A549 treated with GW870086 at 1 μM for 4 hours (cell line): ENCODE measurements around the gene UTS2R. TPM values are rescaled to one million over a fixed set of nuclear protein-coding genes. Genes with fewer than 3 reads are reported as not detected.

Experiments used
- total RNA-seq: library from RNA; stranded (reverse); fragments of 200-300 nt; extraction: Qiagen RNA extraction; gene quantifications from 5 replicates; pipeline ENCODE4 v1.2.3, GENCODE V29; 2022; ENCODE audit warnings: low read depth

UTS2R gene
- not detected in 5 replicates for total RNA-seq

DNA sequence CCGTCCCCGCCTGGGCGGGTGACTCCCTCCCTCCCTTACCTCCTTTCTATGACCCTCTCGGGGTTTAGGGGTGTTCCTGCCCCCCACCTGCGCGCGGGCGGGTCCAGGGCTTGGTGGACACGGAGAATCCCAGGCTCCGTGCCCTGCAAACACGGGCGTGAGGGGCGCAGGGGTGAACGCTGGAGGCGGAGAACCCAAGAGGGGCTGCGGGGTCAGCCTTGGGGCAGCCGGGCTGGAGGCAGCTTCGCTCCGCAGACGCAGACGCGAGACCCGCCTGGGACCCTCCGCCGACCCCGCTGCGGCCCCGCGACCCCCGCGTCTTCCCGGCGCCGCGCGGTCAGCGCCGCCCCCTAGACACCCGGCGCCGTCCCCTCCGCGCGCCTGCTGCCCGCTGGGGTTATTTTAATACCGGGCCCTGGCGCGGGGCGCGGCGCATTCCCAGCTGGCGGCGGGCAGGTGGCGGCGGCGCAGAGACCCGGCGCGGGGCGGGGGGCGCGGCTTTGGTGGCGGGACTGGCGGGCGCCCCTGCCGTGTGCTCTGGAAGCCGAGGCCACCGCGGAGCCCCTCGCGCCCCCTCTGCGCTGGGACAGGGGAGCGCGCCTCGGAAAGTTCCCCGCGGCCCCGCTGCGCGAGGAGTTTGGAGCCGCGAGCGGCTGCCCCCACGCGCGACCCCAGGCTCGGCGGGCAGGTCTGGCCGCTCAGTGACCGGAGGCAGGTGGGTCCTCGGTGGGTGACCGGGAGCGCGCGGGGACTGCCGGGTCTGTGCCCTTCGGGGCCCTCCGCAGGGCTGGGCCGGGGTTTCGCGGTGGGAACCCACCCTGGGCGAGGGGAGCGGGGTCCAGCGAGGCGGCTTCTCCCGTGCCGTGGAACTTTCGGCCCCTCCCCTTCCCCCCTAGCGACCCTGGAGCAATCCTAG lies at the start of gene UTS2R:
UTS2R (plus strand) TSS at position 433 of the 916 bp plus-strand sequence. CDS start 2,560 bp downstream, outside the sequence.

DNA sequence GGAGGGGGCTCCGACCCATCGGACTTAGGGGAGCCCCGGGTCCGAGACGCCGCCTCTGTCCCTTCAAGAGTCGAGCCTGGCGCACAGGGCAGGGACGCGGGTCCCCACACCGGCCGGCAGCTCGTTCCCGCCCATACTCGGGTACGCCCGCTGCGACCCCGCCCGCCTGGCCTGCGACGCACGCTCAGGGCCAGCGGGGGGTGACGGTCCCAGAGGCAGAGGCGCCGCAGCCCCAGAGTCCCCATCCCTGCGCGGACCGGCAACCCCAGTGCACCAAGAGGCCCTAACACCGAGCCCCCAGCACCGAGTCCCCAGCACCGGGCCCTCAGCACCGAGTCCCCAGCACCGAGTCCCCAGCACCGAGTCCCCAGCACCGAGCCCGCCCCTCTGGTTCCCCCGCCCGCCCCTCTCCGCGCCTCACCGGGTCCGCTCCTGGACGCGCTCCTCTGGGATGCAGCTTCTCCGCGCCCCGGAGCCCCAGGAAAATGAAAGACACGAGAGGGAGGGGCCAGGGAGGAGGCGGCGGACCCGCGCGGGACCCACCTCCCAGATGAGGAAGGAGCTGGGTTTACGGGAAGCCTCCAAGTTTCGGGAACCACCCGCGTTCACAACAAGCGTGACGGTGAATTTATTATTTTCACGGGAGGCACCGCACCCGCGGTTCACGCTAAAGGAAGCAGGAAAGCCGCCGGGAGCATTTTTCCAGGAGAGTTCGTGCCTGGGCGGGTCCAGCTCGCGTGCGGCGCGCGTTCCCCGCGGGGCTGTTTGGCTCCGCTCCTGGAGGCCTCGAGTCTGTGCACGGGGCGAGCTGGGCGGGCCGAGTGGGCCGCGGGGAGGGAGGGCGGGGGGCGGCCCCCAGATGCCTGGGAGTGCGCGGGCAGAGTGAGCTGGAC lies 38.0 kb upstream of the UTS2R start, which contains the start of gene SECTM1:
SECTM1 (minus strand) TSS at position 488 of the 893 bp plus-strand sequence. CDS start 6,526 bp downstream, outside the sequence.

DNA sequence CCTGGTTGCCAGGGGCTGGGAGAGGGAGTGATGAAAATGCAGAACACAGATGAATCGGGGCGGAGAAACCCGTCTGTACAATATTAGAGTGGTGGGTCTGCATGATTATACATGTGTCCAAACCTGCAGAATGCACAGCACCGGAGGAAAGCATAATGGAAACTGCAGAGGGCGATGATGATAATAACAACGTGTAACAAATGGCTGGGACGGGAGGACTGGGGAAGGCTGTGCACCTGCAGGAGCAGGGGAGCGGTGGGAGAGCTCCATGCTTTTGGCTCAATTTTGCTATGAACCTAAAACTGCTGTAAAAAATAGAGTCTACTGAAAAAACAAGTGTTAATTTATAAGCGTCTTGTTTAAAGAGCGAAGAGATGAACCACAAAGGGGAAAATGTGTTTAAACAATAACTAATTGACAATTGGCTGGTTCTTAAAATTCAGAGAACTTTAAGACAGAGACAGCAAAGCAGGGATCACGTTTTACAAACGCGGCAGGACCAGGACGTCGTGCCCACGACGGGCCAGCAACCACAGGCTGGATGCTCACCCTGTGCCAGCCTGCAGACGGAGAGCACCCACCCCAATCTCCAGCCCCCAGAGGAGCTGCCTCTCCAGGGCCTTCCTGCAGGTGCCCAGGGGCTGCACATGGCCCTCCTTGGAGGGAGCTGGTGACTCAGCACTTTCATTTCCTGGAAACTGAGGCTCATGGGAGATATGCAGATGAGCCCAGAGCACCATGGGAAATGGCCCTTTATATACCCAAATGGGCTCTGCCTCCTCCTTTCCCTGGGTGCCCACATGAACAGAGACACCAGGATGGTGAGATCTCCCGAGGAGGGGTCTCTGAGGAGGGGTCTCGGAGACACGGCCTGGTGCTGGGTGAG lies 12.9 kb upstream of the UTS2R start, which contains the start of gene TEX19:
TEX19 (plus strand) TSS at position 783 of the 886 bp plus-strand sequence. CDS start 2,904 bp downstream, outside the sequence.

DNA sequence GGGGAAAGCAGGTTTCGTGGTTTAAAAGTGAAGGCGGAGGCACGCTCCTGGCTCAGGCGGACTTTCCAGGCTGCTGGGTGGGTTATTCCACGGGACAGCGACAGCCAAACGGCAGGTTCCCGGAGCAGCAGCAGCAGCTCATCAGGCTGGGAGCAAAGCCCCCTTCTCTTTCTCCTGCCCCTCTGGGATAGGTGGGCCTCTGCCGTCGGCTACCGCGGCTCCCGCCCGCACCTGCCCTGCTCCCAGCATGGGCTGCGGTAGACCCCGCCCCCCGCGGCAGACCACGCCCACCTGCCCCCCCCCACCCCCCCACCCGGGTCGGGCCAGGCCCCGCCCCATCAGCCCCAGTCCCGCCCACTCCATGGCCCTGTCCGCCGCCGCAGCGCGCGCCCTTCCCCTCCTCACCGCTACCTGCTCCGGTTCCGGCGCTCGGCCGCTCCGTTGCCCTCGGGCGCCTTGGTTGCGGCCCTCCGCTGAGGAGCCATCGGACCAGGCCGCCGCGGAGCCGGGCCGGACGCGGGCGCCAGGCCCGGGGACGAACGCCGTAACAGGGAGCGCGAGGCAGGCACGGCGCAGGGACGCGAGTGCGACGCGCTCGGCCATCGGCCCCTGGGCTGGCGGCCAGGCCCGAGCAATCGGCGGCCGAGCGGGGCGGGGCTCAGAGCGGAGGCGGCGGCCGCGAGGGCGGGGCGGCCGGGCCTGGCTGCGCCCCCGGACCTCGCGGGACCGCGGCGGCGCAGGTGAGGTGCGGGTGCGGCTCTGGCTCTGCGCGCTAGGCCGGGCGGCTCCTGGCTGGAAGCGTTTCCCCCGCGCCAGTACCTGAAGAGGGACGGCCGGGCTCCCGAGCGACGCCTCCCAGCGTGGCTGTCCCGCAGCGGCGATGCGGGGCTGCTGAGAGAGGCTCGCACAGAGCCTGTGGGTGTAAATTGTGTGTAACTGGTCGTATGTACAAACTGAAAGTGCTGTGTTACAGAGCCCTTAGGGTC lies 46.7 kb downstream of the UTS2R start, which contains the start of the genes HEXD and OGFOD3:
HEXD (plus strand) TSS at position 347 of the 986 bp plus-strand sequence. CDS start 1,453 bp downstream, outside the sequence.
OGFOD3 (minus strand) TSS at position 586 of the 986 bp plus-strand sequence; CDS start at position 485, 101 bp downstream.

Other genes starting within 250 kb of the UTS2R start
- 21.3 to 30.1 TPM (median 28.8 TPM) in 5 replicates for gene CCDC57, start 158.9 kb upstream of the UTS2R start, total RNA-seq
- gene SLC16A3, start 142.7 kb upstream of the UTS2R start, total RNA-seq: 130 to 166 TPM (median 152 TPM) in 5 replicates
- 200 to 236 TPM (median 232 TPM) in 5 replicates for gene CSNK1D, start 98.1 kb upstream of the UTS2R start, total RNA-seq
- 0.16 to 0.42 TPM in 2 of 5 replicates, not detected in the others for gene CD7, start 54.2 kb upstream of the UTS2R start, total RNA-seq
- gene SECTM1, start 38.0 kb upstream of the UTS2R start, total RNA-seq: 1.6 to 2.8 TPM (median 1.7 TPM) in 5 replicates
- gene TEX19, start 12.5 kb upstream of the UTS2R start, total RNA-seq: 0.37 to 0.51 TPM (median 0.45 TPM) in 5 replicates
- 11.8 to 13.7 TPM (median 12.8 TPM) in 5 replicates for gene HEXD, start 46.6 kb downstream of the UTS2R start, total RNA-seq
- 18.1 to 26.4 TPM (median 24.5 TPM) in 5 replicates for gene OGFOD3, start 46.8 kb downstream of the UTS2R start, total RNA-seq
- 48.7 to 58.6 TPM (median 55.5 TPM) in 5 replicates for gene CYBC1, start 79.0 kb downstream of the UTS2R start, total RNA-seq
- gene NARF, start 87.0 kb downstream of the UTS2R start, total RNA-seq: 47.7 to 55.1 TPM (median 52.0 TPM) in 5 replicates
- gene FOXK2, start 148.0 kb downstream of the UTS2R start, total RNA-seq: 48.3 to 61.1 TPM (median 53.7 TPM) in 5 replicates